Lower leg skin (tissue), 3 donors: ENCODE data around the gene EIF2D.

ENCODE experiments used
- CTCF ChIP-seq, 3 donors: fragments of 450-650 bp; IDR thresholded peaks; one replicate each; pipeline ENCODE4 v1.5.1; 2016; ENCODE audit warnings: antibody characterized with exemption in 3 of 3, mild to moderate bottlenecking in 3 of 3, moderate library complexity in 2 of 3
- POLR2A ChIP-seq, 2 donors: fragments of 450-650 bp; IDR thresholded peaks; one replicate each; pipeline ENCODE4 v1.6.1; 2016 to 2017; ENCODE audit warnings: antibody characterized with exemption in 2 of 2, mild to moderate bottlenecking in 1 of 2, moderate library complexity in 1 of 2

DNA sequence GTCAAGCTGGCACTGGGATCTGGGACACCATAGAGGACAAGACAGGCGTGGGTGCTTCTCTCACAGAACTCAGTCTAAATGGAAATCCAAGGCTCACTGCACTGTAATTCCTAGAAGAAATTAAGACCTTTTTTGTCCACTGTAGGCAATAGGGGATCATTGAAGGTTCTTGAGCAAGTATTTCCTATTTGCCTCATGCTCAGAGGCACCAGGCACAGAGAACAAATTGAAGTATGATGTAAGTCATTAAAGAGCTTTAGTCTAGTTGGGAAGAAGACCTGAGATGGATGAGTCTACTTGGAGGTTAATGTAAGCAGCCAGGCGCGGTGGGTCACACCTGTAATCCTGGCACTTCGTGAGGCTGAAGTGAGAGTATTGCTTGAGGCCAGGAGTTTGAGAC lies 34.6 kb downstream of the EIF2D start:
- TF ChIP-seq CTCF (IDR thresholded peaks at IDR 0.05), result no peak
- TF ChIP-seq POLR2A (IDR thresholded peaks at IDR 0.05), result no peak
